Lung (tissue), 12 donors: ENCODE data around the gene DLEC1. TPM values are rescaled to one million over a fixed set of nuclear protein-coding genes. Genes with fewer than 3 reads are reported as not detected.
A peak's percentile ranks its signal among the peaks of the same experiment; 100 is the strongest.

Experiments
- ATAC-seq: fragments of 200-7000 bp; cut with Tn5 transposase; one replicate; pipeline ENCODE4 v1.9.1; 2020; ENCODE audit warnings: moderate number of reproducible peaks; ENCODE audit not compliant: insufficient read depth, low FRiP score
- DNase-seq, 3 donors: peaks; one replicate each; pipeline ENCODE4 v3.0.0-alpha.2; 2013 to 2017
- H3K27ac ChIP-seq, 2 donors: one replicate each; pipeline ENCODE4 v1.5.1; 2013; ENCODE audit warnings: mild to moderate bottlenecking in 2 of 2, moderate library complexity in 2 of 2, control low read depth in 1 of 2, inconsistent platforms in 1 of 2, low read depth in 1 of 2, low read length in 1 of 2
- H3K27me3 ChIP-seq, 3 donors: one replicate each; pipeline ENCODE4 v1.5.1; 2013; ENCODE audit warnings: low read length in 2 of 3; ENCODE audit not compliant: control insufficient read depth in 3 of 3, insufficient read depth in 3 of 3
- H3K36me3 ChIP-seq, 4 donors: one replicate each; pipeline ENCODE4 v1.5.1; 2013; ENCODE audit warnings: low read length in 4 of 4, mild to moderate bottlenecking in 1 of 4, moderate library complexity in 1 of 4; ENCODE audit not compliant: control insufficient read depth in 4 of 4, insufficient read depth in 4 of 4
- H3K4me1 ChIP-seq, 5 donors: one replicate each; pipeline ENCODE4 v1.5.1; 2013; ENCODE audit warnings: low read length in 5 of 5, mild to moderate bottlenecking in 2 of 5, moderate library complexity in 1 of 5; ENCODE audit not compliant: control insufficient read depth in 5 of 5, insufficient read depth in 5 of 5
- H3K4me3 ChIP-seq: one replicate; pipeline ENCODE4 v1.5.1; 2013; ENCODE audit warnings: mild to moderate bottlenecking, control low read depth, moderate library complexity
- H3K9ac ChIP-seq, 2 donors: one replicate each; pipeline ENCODE4 v1.5.1; 2013; ENCODE audit warnings: low read length in 2 of 2, control low read depth in 1 of 2; ENCODE audit not compliant: insufficient read depth in 1 of 2
- H3K9me3 ChIP-seq, 4 donors: one replicate each; pipeline ENCODE4 v1.5.1; 2013; ENCODE audit warnings: low read length in 3 of 4, mild to moderate bottlenecking in 1 of 4, moderate library complexity in 1 of 4; ENCODE audit not compliant: control insufficient read depth in 4 of 4, insufficient read depth in 3 of 4
- WGBS, 2 donors: extraction: QIAGEN DNeasy Blood & Tissue Kit; methylation state at CpG; one replicate each; pipeline ENCODE4 v1.1.7; 2013; 5-methylcytosine and 5-hydroxymethylcytosine counted together
- polyA plus RNA-seq, 2 donors: library from polyadenylated mRNA; stranded (reverse); fragments of 200-250 nt; gene quantifications; one replicate each; pipeline ENCODE4 v1.2.1, GENCODE V29; 2013
- total RNA-seq, 2 donors: library from RNA; depleted of rRNA in 1 of 2; stranded (reverse); fragments of >200 nt in 1 of 2; gene quantifications; one replicate each; pipeline ENCODE4 v1.2.1, GENCODE V29; 2014 to 2021
- TF ChIP-seq, protein P1 (sequence below): IDR thresholded peaks from 2 replicates; pipeline ENCODE4 v1.5.1; 2012; ENCODE audit warnings: mild to moderate bottlenecking; ENCODE audit errors: control extremely low read depth, extremely low read depth
- donor health status: control.
- donor health status: control.
- donor health status: Bipolar disorder and iron deficiency.
- donor health status: healthy.
- donor health status: DM: yes; HTN: yes; CAD: no.

Gene DLEC1
- total and polyA plus RNA-seq, 4 donors = 4.2 to 28.8 (median 8.0) TPM

DNA sequence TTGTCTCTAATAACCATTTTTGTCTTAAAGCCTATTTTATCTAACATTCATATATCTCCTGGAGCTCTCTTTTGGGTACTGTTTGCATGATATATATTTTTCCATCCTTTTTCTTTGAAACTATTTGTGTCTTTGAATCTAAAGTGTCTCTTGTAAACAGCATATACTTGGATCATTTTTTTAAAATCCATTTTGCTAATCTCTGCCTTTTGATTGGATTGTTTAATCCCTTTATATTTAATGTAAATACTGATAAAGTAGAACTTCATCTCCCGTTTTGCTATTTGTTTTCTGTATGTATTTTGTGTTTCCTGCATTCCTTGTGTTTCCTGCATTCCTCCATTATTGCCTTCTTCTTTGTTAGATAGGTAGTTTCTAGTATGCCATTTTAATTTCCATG, 66.5 kb downstream of the DLEC1 start:
- Histone ChIP-seq H3K9me3 (peaks cover 0 to 4% (median 0%) of the 10 kb centered on the region in 4 donors), H3K27me3 (no peaks in the 10 kb centered on the region), H3K27ac (no peak overlapping the region), H3K4me1 (peaks cover 0 to 1% (median 0%) of the 10 kb centered on the region in 5 donors), H3K36me3 (no peaks in the 10 kb centered on the region), H3K9ac (no peak overlapping the region), H3K4me3 (no peak overlapping the region)
- ATAC-seq (no peak), DNase-seq (no peak)
- TF ChIP-seq, protein P1, sequence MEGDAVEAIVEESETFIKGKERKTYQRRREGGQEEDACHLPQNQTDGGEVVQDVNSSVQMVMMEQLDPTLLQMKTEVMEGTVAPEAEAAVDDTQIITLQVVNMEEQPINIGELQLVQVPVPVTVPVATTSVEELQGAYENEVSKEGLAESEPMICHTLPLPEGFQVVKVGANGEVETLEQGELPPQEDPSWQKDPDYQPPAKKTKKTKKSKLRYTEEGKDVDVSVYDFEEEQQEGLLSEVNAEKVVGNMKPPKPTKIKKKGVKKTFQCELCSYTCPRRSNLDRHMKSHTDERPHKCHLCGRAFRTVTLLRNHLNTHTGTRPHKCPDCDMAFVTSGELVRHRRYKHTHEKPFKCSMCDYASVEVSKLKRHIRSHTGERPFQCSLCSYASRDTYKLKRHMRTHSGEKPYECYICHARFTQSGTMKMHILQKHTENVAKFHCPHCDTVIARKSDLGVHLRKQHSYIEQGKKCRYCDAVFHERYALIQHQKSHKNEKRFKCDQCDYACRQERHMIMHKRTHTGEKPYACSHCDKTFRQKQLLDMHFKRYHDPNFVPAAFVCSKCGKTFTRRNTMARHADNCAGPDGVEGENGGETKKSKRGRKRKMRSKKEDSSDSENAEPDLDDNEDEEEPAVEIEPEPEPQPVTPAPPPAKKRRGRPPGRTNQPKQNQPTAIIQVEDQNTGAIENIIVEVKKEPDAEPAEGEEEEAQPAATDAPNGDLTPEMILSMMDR = no peak
- WGBS, 2 donors = 61 to 74% methylated on average over 1 of the region's 1 CpG

DNA sequence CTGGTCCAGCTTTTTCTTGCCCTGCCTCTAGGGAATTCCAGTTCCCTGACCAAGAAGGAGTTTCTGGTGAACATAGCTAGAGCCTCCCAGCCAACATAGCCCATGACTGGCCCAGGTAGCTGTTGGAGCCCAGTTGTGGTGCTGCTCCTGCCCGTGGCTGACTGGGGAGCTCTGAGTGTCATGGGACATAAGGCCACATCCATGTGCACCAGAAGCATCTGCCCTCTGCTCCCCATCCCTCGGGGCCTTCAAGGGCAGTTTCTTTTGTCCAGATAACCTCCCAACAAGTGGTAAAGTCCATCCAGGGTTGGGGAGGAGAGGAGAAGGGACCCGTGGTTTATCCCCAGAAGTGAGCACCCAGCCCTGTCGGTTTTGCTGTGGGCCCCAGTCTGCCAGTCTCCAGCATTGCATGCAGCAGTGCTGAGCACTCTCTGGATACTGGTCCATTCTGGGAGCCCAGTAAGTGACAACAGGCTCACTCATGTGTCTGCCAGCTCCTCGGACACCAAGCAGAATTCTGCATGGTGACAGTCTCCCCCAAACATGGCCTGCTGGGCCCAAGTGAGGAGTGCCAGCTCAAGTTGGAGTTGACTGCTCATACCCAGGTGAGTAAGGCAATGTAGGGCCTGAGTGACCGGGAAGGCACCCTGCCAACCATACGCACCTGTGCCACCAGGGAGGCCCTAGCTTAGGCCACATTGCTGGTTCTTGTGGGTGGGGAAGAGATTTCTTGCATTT, 69.1 kb downstream of the DLEC1 start:
- peaks cover 0 to 4% (median 0%) of the 10 kb centered on the region in 4 donors for H3K9me3 ChIP-seq
- no peak overlapping the region for H3K4me3 ChIP-seq
- DNase-seq = peak in 1 of 3 donors; percentile 8
- H3K9ac ChIP-seq = no peak overlapping the region
- peaks cover 0 to 1% (median 0%) of the 10 kb centered on the region in 5 donors for H3K4me1 ChIP-seq
- no peaks in the 10 kb centered on the region for H3K27me3 ChIP-seq
- no peaks in the 10 kb centered on the region for H3K36me3 ChIP-seq
- TF ChIP-seq, protein P1 = no peak
- H3K27ac ChIP-seq = no peak overlapping the region
- no peak for ATAC-seq
- 86 to 91% methylated on average over 7 of the region's 7 CpGs for WGBS, 2 donors

DNA sequence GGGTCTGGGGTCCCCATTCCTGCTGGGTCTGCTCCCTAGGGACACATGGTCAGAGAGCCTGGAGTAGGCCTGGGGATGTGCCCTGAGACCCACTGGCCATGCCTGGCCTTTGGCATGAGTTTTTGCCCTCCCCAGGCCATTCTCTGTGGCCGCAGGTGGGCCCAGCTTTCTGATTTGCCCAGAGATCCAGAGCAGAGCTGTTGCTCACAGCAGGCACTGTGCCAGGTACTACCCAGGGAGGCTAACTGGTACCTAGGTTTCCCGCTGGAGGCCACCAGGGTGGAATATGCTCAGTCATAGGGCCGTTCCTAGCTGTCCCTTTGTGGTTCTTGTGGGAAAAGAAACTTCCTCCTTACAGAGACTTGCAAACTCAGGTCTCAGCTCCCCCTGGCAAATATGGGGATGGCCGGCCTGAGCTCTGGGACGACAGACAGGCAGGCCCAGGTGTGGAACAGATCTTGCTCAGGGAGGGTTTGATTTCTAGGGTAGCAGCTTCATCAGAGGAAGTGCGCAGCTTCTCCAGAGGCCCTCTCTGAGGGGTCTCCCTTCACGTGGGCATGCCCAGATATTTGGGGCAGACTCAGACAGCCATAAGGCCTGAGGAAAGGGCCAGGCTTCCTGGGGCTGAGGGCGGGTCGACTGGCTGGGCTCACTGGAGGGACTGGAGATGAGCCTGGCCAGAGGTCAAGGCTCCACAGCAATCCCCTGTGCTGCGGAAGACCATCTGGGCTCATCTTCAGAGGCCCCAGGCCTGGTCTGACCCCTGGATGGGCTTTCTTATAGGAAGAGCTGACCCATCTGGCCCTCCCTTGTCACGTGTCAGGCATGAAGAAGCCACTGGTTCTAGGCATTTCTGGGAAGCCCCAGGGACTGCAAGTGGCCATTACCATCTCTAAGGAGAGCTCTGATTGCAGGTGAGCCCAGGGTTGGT, 69.9 kb downstream of the DLEC1 start:
- ATAC-seq (no peak), DNase-seq (peak in 1 of 3 donors; percentile 5)
- no peaks in the 10 kb centered on the region for H3K27me3 ChIP-seq
- H3K9me3 ChIP-seq = peaks cover 0 to 4% (median 0%) of the 10 kb centered on the region in 4 donors
- H3K27ac ChIP-seq = no peak overlapping the region
- H3K4me3 ChIP-seq = no peak overlapping the region
- H3K36me3 ChIP-seq = no peaks in the 10 kb centered on the region
- H3K4me1 ChIP-seq = peaks cover 0 to 1% (median 0%) of the 10 kb centered on the region in 5 donors
- no peak overlapping the region for H3K9ac ChIP-seq
- WGBS, 2 donors = 43 to 72% methylated on average over 11 of the region's 11 CpGs
- TF ChIP-seq, protein P1 = no peak
